GM19043 (cell line): ENCODE results near the gene WDR37.

Experiments used
- ATAC-seq: cut with Tn5 transposase; IDR thresholded peaks from one replicate; pipeline ENCODE4 v1.9.1; 2021; ENCODE audit warnings: low read depth; ENCODE audit not compliant: unreplicated experiment

WDR37 gene

GRCh38 chr10:1162481-1163203, 106.5 kb downstream of the WDR37 start:
- no peak for ATAC-seq

GRCh38 chr10:1163204-1163660, 107.0 kb downstream of the WDR37 start:
- no peak for ATAC-seq

GRCh38 chr10:1163831-1164230, 107.6 kb downstream of the WDR37 start:
- no peak for ATAC-seq

GRCh38 chr10:1166101-1166827, 110.1 kb downstream of the WDR37 start:
- no peak for ATAC-seq

- ATAC-seq: no peak
These were observed 110.7 kb downstream of the WDR37 start for GRCh38 chr10:1166828-1167275.

GRCh38 chr10:1168763-1169162, 112.6 kb downstream of the WDR37 start:
- no peak for ATAC-seq

GRCh38 chr10:1169186-1169885, 113.2 kb downstream of the WDR37 start:
- no peak for ATAC-seq

GRCh38 chr10:1169981-1170866, 114.0 kb downstream of the WDR37 start:
- ATAC-seq: no peak

- ATAC-seq: no peak
These were observed 114.6 kb downstream of the WDR37 start for GRCh38 chr10:1170867-1171180.

- no peak for ATAC-seq
These were observed 115.0 kb downstream of the WDR37 start for GRCh38 chr10:1171182-1171581.

GRCh38 chr10:1171586-1171985, 115.4 kb downstream of the WDR37 start:
- ATAC-seq: no peak

GRCh38 chr10:1172256-1172984, 116.2 kb downstream of the WDR37 start:
- ATAC-seq: no peak

GRCh38 chr10:1173091-1173490, 116.9 kb downstream of the WDR37 start:
- ATAC-seq: no peak

- no peak for ATAC-seq
These were observed 117.8 kb downstream of the WDR37 start for GRCh38 chr10:1174022-1174421.

GRCh38 chr10:1175956-1176565, 119.9 kb downstream of the WDR37 start:
- ATAC-seq: no peak

- ATAC-seq: no peak
These were observed 121.8 kb downstream of the WDR37 start for GRCh38 chr10:1177936-1178335.

- no peak for ATAC-seq
These were observed 122.3 kb downstream of the WDR37 start for GRCh38 chr10:1178506-1178905.

GRCh38 chr10:1179346-1180070, 123.3 kb downstream of the WDR37 start:
- no peak for ATAC-seq
